ENCODE data around the gene RCAN2.

The RCAN2 gene

DNA sequence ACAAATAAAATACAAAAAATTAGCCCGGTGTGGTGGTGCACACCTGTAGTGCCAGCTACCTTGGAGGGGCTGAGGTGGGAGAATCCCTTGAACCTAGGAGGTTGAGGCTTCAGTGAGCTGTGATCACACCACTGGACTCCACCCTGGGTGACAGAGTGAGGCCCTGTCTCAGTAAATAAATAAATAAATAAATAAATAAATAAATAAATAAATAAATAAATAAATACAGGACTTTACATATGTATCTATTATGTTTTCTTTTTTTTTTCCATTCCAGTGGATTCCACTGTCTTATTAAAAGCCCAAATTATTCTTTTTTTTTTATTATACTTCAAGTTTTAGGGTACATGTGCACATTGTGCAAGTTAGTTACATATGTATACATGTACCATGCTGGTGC is 279.3 kb downstream of the RCAN2 start:
- H3K4me3 ChIP-seq (ENCODE audit: low read depth, low read length), result no peak overlapping the region
- no peak for DNase-seq (ENCODE audit: low read depth)
- TF ChIP-seq, protein P1, sequence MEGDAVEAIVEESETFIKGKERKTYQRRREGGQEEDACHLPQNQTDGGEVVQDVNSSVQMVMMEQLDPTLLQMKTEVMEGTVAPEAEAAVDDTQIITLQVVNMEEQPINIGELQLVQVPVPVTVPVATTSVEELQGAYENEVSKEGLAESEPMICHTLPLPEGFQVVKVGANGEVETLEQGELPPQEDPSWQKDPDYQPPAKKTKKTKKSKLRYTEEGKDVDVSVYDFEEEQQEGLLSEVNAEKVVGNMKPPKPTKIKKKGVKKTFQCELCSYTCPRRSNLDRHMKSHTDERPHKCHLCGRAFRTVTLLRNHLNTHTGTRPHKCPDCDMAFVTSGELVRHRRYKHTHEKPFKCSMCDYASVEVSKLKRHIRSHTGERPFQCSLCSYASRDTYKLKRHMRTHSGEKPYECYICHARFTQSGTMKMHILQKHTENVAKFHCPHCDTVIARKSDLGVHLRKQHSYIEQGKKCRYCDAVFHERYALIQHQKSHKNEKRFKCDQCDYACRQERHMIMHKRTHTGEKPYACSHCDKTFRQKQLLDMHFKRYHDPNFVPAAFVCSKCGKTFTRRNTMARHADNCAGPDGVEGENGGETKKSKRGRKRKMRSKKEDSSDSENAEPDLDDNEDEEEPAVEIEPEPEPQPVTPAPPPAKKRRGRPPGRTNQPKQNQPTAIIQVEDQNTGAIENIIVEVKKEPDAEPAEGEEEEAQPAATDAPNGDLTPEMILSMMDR (IDR thresholded peaks at IDR 0.05; ENCODE audit: control insufficient read depth, extremely low read depth, insufficient read depth), result no peak

- no peak for DNase-seq (ENCODE audit: low read depth)
- TF ChIP-seq, protein P1 (IDR thresholded peaks at IDR 0.05; ENCODE audit: control insufficient read depth, extremely low read depth, insufficient read depth), result no peak
- no peak overlapping the region for H3K4me3 ChIP-seq (ENCODE audit: low read depth, low read length)
Measured at GRCh38 chr6:46210294-46210693, 281.0 kb downstream of the RCAN2 start.

DNA sequence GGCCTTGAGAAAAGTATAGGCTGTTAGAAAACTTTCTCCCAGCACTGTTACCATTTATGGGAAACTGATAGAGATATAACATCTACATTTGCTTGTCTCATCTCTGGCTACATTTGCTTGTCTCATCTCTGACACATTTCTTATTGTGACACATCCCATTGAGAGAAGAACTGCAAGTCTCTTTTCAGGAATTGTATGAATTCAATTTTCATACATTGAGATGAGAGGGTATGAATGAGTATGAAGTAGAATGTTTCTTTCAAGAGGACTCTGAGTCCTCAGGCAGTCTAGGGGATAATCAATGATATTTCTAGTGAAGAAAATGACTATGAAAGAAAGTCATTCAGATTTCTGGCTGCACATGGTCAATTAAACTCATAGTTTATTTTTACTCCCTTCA is 282.9 kb downstream of the RCAN2 start:
- no peak for DNase-seq (ENCODE audit: low read depth)
- no peak overlapping the region for H3K4me3 ChIP-seq (ENCODE audit: low read depth, low read length)
- TF ChIP-seq, protein P1 (IDR thresholded peaks at IDR 0.05; ENCODE audit: control insufficient read depth, extremely low read depth, insufficient read depth), result no peak

DNA sequence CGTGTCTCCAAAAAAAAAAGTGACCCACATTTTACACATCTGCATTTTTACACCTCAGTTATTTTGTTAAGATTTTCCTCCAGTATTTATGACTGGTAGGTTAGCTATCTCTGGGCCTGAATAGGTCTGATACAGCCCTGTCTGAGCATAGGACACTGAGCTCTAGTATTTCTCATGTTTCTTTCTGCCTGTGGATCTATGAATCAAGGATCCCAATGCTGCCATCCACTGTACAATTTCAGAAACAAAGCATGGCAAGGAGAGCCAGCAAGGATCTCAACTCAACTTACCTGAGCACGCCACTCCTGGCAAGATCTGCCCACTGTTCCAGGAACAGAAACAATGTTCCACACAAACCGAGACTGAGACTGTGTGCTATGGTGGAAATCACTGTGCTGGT is 284.1 kb downstream of the RCAN2 start:
- TF ChIP-seq, protein P1 (IDR thresholded peaks at IDR 0.05; ENCODE audit: control insufficient read depth, extremely low read depth, insufficient read depth), result peak; percentile 40
- DNase-seq (ENCODE audit: low read depth), result peak; percentile 10
- no peak overlapping the region for H3K4me3 ChIP-seq (ENCODE audit: low read depth, low read length)

- TF ChIP-seq, protein P1 (IDR thresholded peaks at IDR 0.05; ENCODE audit: control insufficient read depth, extremely low read depth, insufficient read depth), result no peak
- DNase-seq (ENCODE audit: low read depth), result no peak
- H3K4me3 ChIP-seq (ENCODE audit: low read depth, low read length), result no peak overlapping the region
Measured at GRCh38 chr6:46204880-46205650, 286.2 kb downstream of the RCAN2 start.

DNA sequence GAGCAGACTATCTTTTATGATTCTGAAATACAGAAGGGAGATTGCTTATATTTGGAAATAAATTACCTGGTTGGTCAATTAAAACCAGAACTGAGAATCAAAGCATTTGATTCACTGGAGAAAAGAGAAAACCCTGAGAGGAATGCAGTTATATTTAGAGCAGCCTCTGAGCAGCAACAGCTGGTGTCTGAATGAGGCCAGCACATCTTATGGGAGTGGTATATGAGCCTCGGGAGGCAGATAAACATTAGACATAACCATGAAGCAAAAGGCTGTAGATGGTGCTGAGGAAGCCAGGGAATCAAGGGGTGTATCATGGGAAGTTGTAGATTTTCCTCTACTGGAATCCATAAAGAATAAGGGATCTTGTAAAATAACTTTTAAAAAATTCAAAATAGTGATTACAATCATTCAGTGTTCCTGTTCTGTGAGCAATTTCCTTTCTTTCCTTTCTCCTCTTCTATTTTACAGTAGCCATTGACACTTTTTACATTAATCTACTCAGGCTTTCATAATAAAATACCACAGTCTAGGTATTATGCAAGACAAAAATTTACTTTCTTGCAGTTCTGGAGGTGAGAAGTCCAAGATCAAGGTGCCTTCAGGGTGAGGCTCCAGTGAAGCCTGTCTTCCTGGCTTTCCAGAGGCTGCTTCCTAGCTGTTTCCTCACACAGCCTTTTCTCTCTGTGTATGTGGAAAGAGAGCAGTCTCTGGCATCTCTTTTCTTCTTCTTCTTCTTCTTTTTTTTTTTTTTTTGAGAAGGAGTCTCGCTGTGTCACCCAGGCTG is 287.7 kb downstream of the RCAN2 start:
- TF ChIP-seq, protein P1 (IDR thresholded peaks at IDR 0.05; ENCODE audit: control insufficient read depth, extremely low read depth, insufficient read depth), result no peak
- no peak for DNase-seq (ENCODE audit: low read depth)
- no peak overlapping the region for H3K4me3 ChIP-seq (ENCODE audit: low read depth, low read length)
